SKM-1 treated with dmso at 0.1 percent for 144 hours (cell line): ENCODE results near the gene EEF2KMT.
"Not testable (repeated sequence)": the region's sequence is repeated elsewhere in the genome, so short reads cannot be mapped to it uniquely, and the experiment has no call there.

Experiments
- DNase-seq: peaks from one replicate; lab custom pipeline; 2025; ENCODE audit not compliant: unreplicated experiment; lab: John Stamatoyannopoulos, UW

EEF2KMT gene

GRCh38 chr16:5071341-5071680 is 26.3 kb downstream of the EEF2KMT start:
- DNase-seq = no peak

- no peak for DNase-seq
Observed at GRCh38 chr16:5070431-5071186, 27.0 kb downstream of the EEF2KMT start.

GRCh38 chr16:5069854-5070253 is 27.7 kb downstream of the EEF2KMT start:
- no peak for DNase-seq

GRCh38 chr16:5069048-5069447 is 28.5 kb downstream of the EEF2KMT start:
- no peak for DNase-seq

GRCh38 chr16:5066511-5066910 is 31.1 kb downstream of the EEF2KMT start:
- DNase-seq = no peak

GRCh38 chr16:5065813-5066212 is 31.8 kb downstream of the EEF2KMT start, which contains the start of gene C16orf89:
Gene C16orf89 (minus strand): TSS chr16:5065956. CDS start chr16:5065908, 48 bp downstream.
- DNase-seq = no peak

GRCh38 chr16:5065326-5065725 is 32.3 kb downstream of the EEF2KMT start:
- DNase-seq = no peak

GRCh38 chr16:5064915-5065314 is 32.7 kb downstream of the EEF2KMT start:
- no peak for DNase-seq

- DNase-seq = no peak
Observed at GRCh38 chr16:5062790-5063765, 34.5 kb downstream of the EEF2KMT start.

GRCh38 chr16:5062051-5062450 is 35.5 kb downstream of the EEF2KMT start:
- no peak for DNase-seq

GRCh38 chr16:5060073-5060641 is 37.4 kb downstream of the EEF2KMT start:
- DNase-seq = no peak

GRCh38 chr16:5059386-5060072 is 38.1 kb downstream of the EEF2KMT start:
- DNase-seq = no peak

- no peak for DNase-seq
Observed at GRCh38 chr16:5058476-5058875, 39.1 kb downstream of the EEF2KMT start.

- no peak for DNase-seq
Observed at GRCh38 chr16:5056352-5056751, 41.2 kb downstream of the EEF2KMT start.

- no peak for DNase-seq
Observed at GRCh38 chr16:5054876-5055865, 42.4 kb downstream of the EEF2KMT start.

- no peak for DNase-seq
Observed at GRCh38 chr16:5046914-5047313, 50.7 kb downstream of the EEF2KMT start.

- no peak for DNase-seq
Observed at GRCh38 chr16:5045499-5046115, 52.0 kb downstream of the EEF2KMT start.

- not testable (repeated sequence) for DNase-seq
Observed at GRCh38 chr16:5044581-5044980, 53.0 kb downstream of the EEF2KMT start.

GRCh38 chr16:5044011-5044540 is 53.5 kb downstream of the EEF2KMT start:
- DNase-seq = no peak
